Adrenal gland (tissue), 12 donors: ENCODE data around the gene TEX44. TPM values are rescaled to one million over a fixed set of nuclear protein-coding genes. Genes with fewer than 3 reads are reported as not detected.
"Not testable (repeated sequence)": the region's sequence is repeated elsewhere in the genome, so short reads cannot be mapped to it uniquely, and the experiment has no call there.

ENCODE experiments used
- DNase-seq, 7 donors: peaks; one replicate each; pipeline ENCODE4 v3.0.0-alpha.2; 2019 to 2020
- H3K27ac ChIP-seq, 5 donors: fragments of 200-600 bp; sonication (generic) in 4 of 5; 1 replicate in 3 of 5; 2 replicates in 2 of 5; pipeline versions ENCODE4 v1.5.1 to v1.8.0; 2016 to 2020; ENCODE audit warnings: mild to moderate bottlenecking in 1 of 5
- H3K27me3 ChIP-seq: fragments of 200-600 bp; 2 replicates; pipeline ENCODE4 v1.8.0; 2021
- H3K36me3 ChIP-seq, 2 donors: fragments of 200-600 bp; replicated peaks in 1 of 2; 1 replicate in 1 of 2; 2 replicates in 1 of 2; pipeline versions ENCODE4 v1.5.1 to v1.8.0; 2018 to 2022
- H3K4me1 ChIP-seq, 2 donors: fragments of 200-600 bp; replicated peaks in 1 of 2; 1 replicate in 1 of 2; 2 replicates in 1 of 2; pipeline versions ENCODE4 v1.5.1 to v1.8.0; 2018 to 2021
- H3K4me3 ChIP-seq, 4 donors: fragments of 200-600 bp; sonication (generic) in 3 of 4; one replicate each; pipeline ENCODE4 v1.5.1; 2016 to 2018
- H3K9me3 ChIP-seq, 3 donors: fragments of 200-600 bp; sonication (generic) in 1 of 3; replicated peaks in 1 of 3; 1 replicate in 2 of 3; 2 replicates in 1 of 3; pipeline versions ENCODE4 v1.5.1 to v1.8.0; 2016 to 2021
- CTCF ChIP-seq, 6 experiments: fragments of 450-650 bp in 4 of 6; fragments of 200-600 bp in 2 of 6; sonication (generic) in 1 of 6; IDR thresholded peaks; 1 replicate in 5 of 6; 2 replicates in 1 of 6; pipeline versions ENCODE4 v1.5.1 to v1.8.0; 2016 to 2021; ENCODE audit warnings: antibody characterized with exemption in 6 of 6, mild to moderate bottlenecking in 2 of 6, moderate library complexity in 1 of 6
- POLR2A ChIP-seq, 2 donors: fragments of 450-650 bp; IDR thresholded peaks; one replicate each; pipeline ENCODE4 v1.6.1; 2017; ENCODE audit warnings: antibody characterized with exemption in 2 of 2, mild to moderate bottlenecking in 2 of 2, moderate library complexity in 1 of 2
- WGBS, 4 donors: extraction: QIAGEN DNeasy Blood & Tissue Kit in 2 of 4; methylation state at CpG; one replicate each; pipeline versions ENCODE4 v1.1.5 to v1.1.7; 2013 to 2017; 5-methylcytosine and 5-hydroxymethylcytosine counted together
- intact Hi-C, 2 donors: fragments of 100-400 bp; cut with DNase I; formaldehyde crosslinking; loops; one replicate each; pipeline versions ENCODE4 v1.14.1 to v1.15.0; 2022 to 2023
- polyA plus RNA-seq, 3 donors: library from polyadenylated mRNA; stranded (reverse); fragments of 200-250 nt in 2 of 3; fragments of 350-450 nt in 1 of 3; fragmentation: Illumina TruSeq in 1 of 3; extraction: RNeasy Lipid Tissue Mini Kit (QIAGEN cat#74804) in 1 of 3; gene quantifications; one replicate each; pipeline ENCODE4 v1.2.3, GENCODE V29; 2013 to 2014
- total RNA-seq, 9 donors: library from RNA; depleted of rRNA in 4 of 9; stranded (reverse); fragments of >200 nt in 4 of 9; fragments of 120-200 nt in 1 of 9; fragmentation: NEBNext Ultra II Directional in 1 of 9; extraction: Animal tissue kit (Norgen Biotek cat#: 25700) in 1 of 9; gene quantifications; one replicate each; pipeline versions ENCODE4 v1.1.0 to v1.2.4, GENCODE V29; 2013 to 2023
- donor health status: healthy with polysubstance abuse.
- donor health status: Bipolar disorder and iron deficiency.
- donor health status: DM: yes; HTN: yes; CAD: no.
- donor health status: DM: no; HTN: no; CAD: no.
- donor health status: DM: no; HTN: no; CAD: no.
- donor health status: DM: yes; HTN: yes; CAD: no.

The TEX44 gene
- total and polyA plus RNA-seq, 12 donors = not detected

GRCh38 chr2:231579560-231579959 lies 13.1 kb upstream of the TEX44 start:
- Histone ChIP-seq H3K36me3 (no peaks in the 10 kb centered on the region), H3K4me1 (no peaks in the 10 kb centered on the region), H3K4me3 (no peak overlapping the region), H3K9me3 (no peaks in the 10 kb centered on the region), H3K27me3 (no peaks in the 10 kb centered on the region), H3K27ac (no peak overlapping the region)
- no peak for DNase-seq
- WGBS, 4 donors = 77 to 95% (median 91%) methylated on average over 3 of the region's 3 CpGs
- TF ChIP-seq CTCF (IDR thresholded peaks at IDR 0.05) = no peak
- TF ChIP-seq POLR2A (IDR thresholded peaks at IDR 0.05) = no peak
- intact Hi-C loops = no loop called here

- intact Hi-C loops = no loop called here
- H3K9me3 ChIP-seq = no peaks in the 10 kb centered on the region
- 61 to 78% (median 71%) methylated on average over 4 of the region's 4 CpGs for WGBS, 4 donors
- no peak overlapping the region for H3K27ac ChIP-seq
- H3K36me3 ChIP-seq = no peaks in the 10 kb centered on the region
- DNase-seq = no peak
- TF ChIP-seq POLR2A (IDR thresholded peaks at IDR 0.05) = no peak
- no peak for TF ChIP-seq CTCF (IDR thresholded peaks at IDR 0.05)
- H3K4me3 ChIP-seq = no peak overlapping the region
- H3K4me1 ChIP-seq = no peaks in the 10 kb centered on the region
- no peaks in the 10 kb centered on the region for H3K27me3 ChIP-seq
These were observed 11.3 kb upstream of the TEX44 start for GRCh38 chr2:231581328-231581727.

- intact Hi-C loops = no loop called here
- no peaks in the 10 kb centered on the region for H3K36me3 ChIP-seq
- no peak overlapping the region for H3K27ac ChIP-seq
- 50 to 73% (median 69%) methylated on average over 8 to 11 of the region's 11 CpGs for WGBS, 4 donors
- H3K27me3 ChIP-seq = no peaks in the 10 kb centered on the region
- no peaks in the 10 kb centered on the region for H3K4me1 ChIP-seq
- H3K4me3 ChIP-seq = no peak overlapping the region
- no peaks in the 10 kb centered on the region for H3K9me3 ChIP-seq
- no peak for TF ChIP-seq CTCF (IDR thresholded peaks at IDR 0.05)
- TF ChIP-seq POLR2A (IDR thresholded peaks at IDR 0.05) = no peak
- DNase-seq = no peak
These were observed 8.7 kb upstream of the TEX44 start for GRCh38 chr2:231583982-231584381.

GRCh38 chr2:231587744-231588143 lies 4.9 kb upstream of the TEX44 start:
- H3K9me3 ChIP-seq, H3K36me3 ChIP-seq, H3K4me1 ChIP-seq, H3K4me3 ChIP-seq, H3K27ac ChIP-seq, intact Hi-C loops, DNase-seq, H3K27me3 ChIP-seq: not testable (repeated sequence)
- 82 to 91% (median 86%) methylated on average over 1 of the region's 1 CpG for WGBS, 4 donors

GRCh38 chr2:231589656-231590055 lies 3.0 kb upstream of the TEX44 start:
- Histone ChIP-seq H3K27me3 (no peaks in the 10 kb centered on the region), H3K9me3 (no peaks in the 10 kb centered on the region), H3K27ac (no peak overlapping the region), H3K36me3 (no peaks in the 10 kb centered on the region), H3K4me1 (no peaks in the 10 kb centered on the region), H3K4me3 (no peak overlapping the region)
- intact Hi-C loops = no loop called here
- TF ChIP-seq CTCF (IDR thresholded peaks at IDR 0.05) (no peak), POLR2A (IDR thresholded peaks at IDR 0.05) (no peak)
- 82 to 89% (median 86%) methylated on average over 7 of the region's 7 CpGs for WGBS, 4 donors
- no peak for DNase-seq
